H1 (cell line): Measurements from ENCODE around the gene POLR2M. TPM values are rescaled to one million over a fixed set of nuclear protein-coding genes. Genes with fewer than 3 reads are reported as not detected.

ENCODE experiments used
- CTCF ChIA-PET: fragments of 300-600 bp; sonication (Branson Sonifier 250); formaldehyde crosslinking; loops from one replicate; lab custom pipeline; 2021; ENCODE audit not compliant: partially characterized antibody; lab: Charles Lee
- POLR2A ChIA-PET: fragments of 300-600 bp; sonication (Branson Sonifier 250); formaldehyde crosslinking; loops from one replicate; lab custom pipeline; 2021; ENCODE audit warnings: inconsistent platforms; ENCODE audit not compliant: partially characterized antibody; lab: Charles Lee
- DNase-seq, 2 experiments: peaks; one replicate each; pipeline versions ENCODE4 v3.0.0 to v3.0.0-alpha.2; 2010 to 2022; ENCODE audit warnings: low spot score in 2 of 2, low read depth in 1 of 2, mixed read lengths in 1 of 2
- FAIRE-seq: peaks from 2 replicates; lab custom pipeline; 2011; peaks lifted over from hg19 to GRCh38; lab: Jason Lieb, UNC
- H2AFZ ChIP-seq: 2 replicates; pipeline ENCODE4 v1.8.1; 2012; ENCODE audit warnings: low read length, inconsistent platforms
- H2AK5ac ChIP-seq: 2 replicates; pipeline ENCODE4 v1.6.1; 2013; ENCODE audit warnings: low read depth, low read length
- H2BK120ac ChIP-seq: replicated peaks from 2 replicates; pipeline ENCODE3; 2013; ENCODE audit warnings: low read depth, low read length, inconsistent platforms
- H2BK12ac ChIP-seq: 2 replicates; pipeline ENCODE4 v1.6.1; 2013; ENCODE audit warnings: low read depth, low read length
- H2BK15ac ChIP-seq: 2 replicates; pipeline ENCODE4 v1.6.1; 2013; ENCODE audit warnings: low read length
- H2BK20ac ChIP-seq: 2 replicates; pipeline ENCODE4 v1.6.1; 2013; ENCODE audit warnings: low read length
- H2BK5ac ChIP-seq: 2 replicates; pipeline ENCODE4 v1.6.1; 2013; ENCODE audit warnings: low read depth, low read length
- H3K14ac ChIP-seq: 2 replicates; pipeline ENCODE4 v1.6.1; 2013; ENCODE audit warnings: inconsistent platforms; ENCODE audit not compliant: insufficient read length
- H3K18ac ChIP-seq: 2 replicates; pipeline ENCODE4 v1.6.1; 2013; ENCODE audit warnings: low read length; ENCODE audit errors: extremely low read depth
- H3K23ac ChIP-seq: 2 replicates; pipeline ENCODE4 v1.6.1; 2013; ENCODE audit warnings: inconsistent platforms; ENCODE audit not compliant: insufficient read length
- H3K23me2 ChIP-seq: 2 replicates; pipeline ENCODE4 v1.6.1; 2013; ENCODE audit warnings: low read depth, low read length
- H3K27ac ChIP-seq: 2 replicates; pipeline ENCODE4 v1.6.1; 2011; ENCODE audit warnings: low read depth, low read length, inconsistent platforms
- H3K27me3 ChIP-seq, 4 experiments: replicated peaks in 1 of 4; 1 replicate in 1 of 4; 2 replicates in 3 of 4; pipeline versions ENCODE4 v1.6.1 to v1.8.1; 2011 to 2013; ENCODE audit warnings: low read length in 3 of 4, mild to moderate bottlenecking in 3 of 4, inconsistent platforms in 2 of 4, mixed read lengths in 2 of 4, moderate library complexity in 1 of 4; ENCODE audit not compliant: control insufficient read depth in 3 of 4, insufficient read depth in 3 of 4; ENCODE audit errors: extremely low read depth in 1 of 4
- H3K36me3 ChIP-seq, 4 experiments: 2 replicates each; pipeline versions ENCODE4 v1.6.1 to v1.8.1; 2011 to 2013; ENCODE audit warnings: mild to moderate bottlenecking in 4 of 4, low read length in 3 of 4, moderate library complexity in 2 of 4, control low read depth in 1 of 4, inconsistent platforms in 1 of 4; ENCODE audit not compliant: insufficient read depth in 4 of 4, control insufficient read depth in 2 of 4
- H3K4ac ChIP-seq: replicated peaks from 2 replicates; pipeline ENCODE3; 2013; ENCODE audit warnings: low read length, low read depth, mixed read lengths, inconsistent platforms; ENCODE audit not compliant: insufficient read length
- H3K4me1 ChIP-seq, 4 experiments: replicated peaks in 1 of 4; 1 replicate in 1 of 4; 2 replicates in 3 of 4; pipeline versions ENCODE4 v1.6.1 to v1.8.1; 2011 to 2013; ENCODE audit warnings: low read length in 3 of 4, inconsistent platforms in 2 of 4, mixed read lengths in 1 of 4; ENCODE audit not compliant: insufficient read depth in 4 of 4, control insufficient read depth in 3 of 4
- H3K4me2 ChIP-seq, 2 experiments: 2 replicates each; pipeline versions ENCODE4 v1.6.1 to v1.8.1; 2011 to 2013; ENCODE audit warnings: low read depth in 2 of 2, low read length in 2 of 2, control low read depth in 1 of 2, inconsistent platforms in 1 of 2, mild to moderate bottlenecking in 1 of 2; ENCODE audit not compliant: insufficient read depth in 1 of 2
- H3K4me3 ChIP-seq, 4 experiments: fragments of 200-600, 300-600 bp in 1 of 4; sonication (generic), shearing (Covaris generic), sonication (Bioruptor Twin) in 1 of 4; 2 replicates each; pipeline versions ENCODE4 v1.5.1 to v1.8.1; 2011 to 2016; ENCODE audit warnings: low read length in 4 of 4, low read depth in 3 of 4, control low read depth in 2 of 4, inconsistent platforms in 2 of 4, mild to moderate bottlenecking in 2 of 4, mixed read lengths in 1 of 4, moderate library complexity in 1 of 4; ENCODE audit not compliant: insufficient read depth in 2 of 4; ENCODE audit errors: extremely low read depth in 1 of 4
- H3K56ac ChIP-seq: replicated peaks from 2 replicates; pipeline ENCODE3; 2013; ENCODE audit warnings: low read depth, mild to moderate bottlenecking, mixed read lengths, low read length, inconsistent platforms; ENCODE audit not compliant: insufficient read length
- H3K79me1 ChIP-seq: 2 replicates; pipeline ENCODE4 v1.6.1; 2013; ENCODE audit warnings: low read depth, low read length, control low read depth
- H3K79me2 ChIP-seq, 2 experiments: 2 replicates each; pipeline versions ENCODE4 v1.6.1 to v1.8.1; 2012 to 2013; ENCODE audit warnings: low read length in 2 of 2, mild to moderate bottlenecking in 2 of 2, inconsistent platforms in 1 of 2; ENCODE audit not compliant: insufficient read depth in 2 of 2, control insufficient read depth in 1 of 2
- H3K9ac ChIP-seq, 4 experiments: replicated peaks in 1 of 4; 1 replicate in 1 of 4; 2 replicates in 3 of 4; pipeline versions ENCODE4 v1.6.1 to v1.8.1; 2011 to 2013; ENCODE audit warnings: low read depth in 3 of 4, low read length in 3 of 4, control low read depth in 2 of 4, mild to moderate bottlenecking in 2 of 4, moderate library complexity in 2 of 4, inconsistent platforms in 1 of 4; ENCODE audit errors: extremely low read depth in 1 of 4
- H3K9me3 ChIP-seq, 2 experiments: 2 replicates each; pipeline versions ENCODE4 v1.6.1 to v1.8.1; 2012 to 2013; ENCODE audit warnings: mild to moderate bottlenecking in 2 of 2, moderate library complexity in 2 of 2, control low read depth in 1 of 2, inconsistent platforms in 1 of 2, low read depth in 1 of 2, low read length in 1 of 2, mixed read lengths in 1 of 2; ENCODE audit not compliant: insufficient read depth in 2 of 2
- H4K20me1 ChIP-seq, 2 experiments: replicated peaks in 1 of 2; 2 replicates each; pipeline versions ENCODE3 to v1.8.1; 2011 to 2013; ENCODE audit warnings: inconsistent platforms in 2 of 2, low read length in 2 of 2, mild to moderate bottlenecking in 1 of 2; ENCODE audit not compliant: insufficient read depth in 2 of 2, control insufficient read depth in 1 of 2
- H4K5ac ChIP-seq: 2 replicates; pipeline ENCODE4 v1.6.1; 2013; ENCODE audit warnings: low read length, low read depth, mixed read lengths, inconsistent platforms; ENCODE audit not compliant: insufficient read length
- H4K8ac ChIP-seq: 2 replicates; pipeline ENCODE4 v1.8.0; 2013; ENCODE audit warnings: mild to moderate bottlenecking, moderate library complexity, low read length, inconsistent platforms; ENCODE audit not compliant: insufficient read depth; ENCODE audit errors: extremely low read depth
- H4K91ac ChIP-seq: replicated peaks from 2 replicates; pipeline ENCODE3; 2013; ENCODE audit warnings: low read length, mixed read lengths, inconsistent platforms; ENCODE audit not compliant: insufficient read length
- BCL11A ChIP-seq, 2 experiments: IDR thresholded peaks; one replicate each; pipeline ENCODE4 v1.6.1; 2011; ENCODE audit warnings: low read depth in 2 of 2, low read length in 2 of 2, mild to moderate bottlenecking in 2 of 2
- BRCA1 ChIP-seq: IDR thresholded peaks from 2 replicates; pipeline ENCODE4 v1.6.1; 2012; ENCODE audit warnings: low read depth, low read length, improper control_type of control experiment
- CBX8 ChIP-seq: fragments of 300-800, 300-1000 bp; sonication (generic); IDR thresholded peaks from 2 replicates; pipeline ENCODE4 v1.7.1; 2016; ENCODE audit warnings: low read depth, low read length, borderline replicate concordance
- FOSL1 ChIP-seq: IDR thresholded peaks from 2 replicates; pipeline ENCODE4 v1.6.1; 2011; ENCODE audit warnings: mild to moderate bottlenecking, low read depth, low read length, moderate library complexity; ENCODE audit not compliant: insufficient read depth
- GTF2F1 ChIP-seq: IDR thresholded peaks from 2 replicates; pipeline ENCODE4 v1.6.1; 2012; ENCODE audit warnings: low read depth, low read length, improper control_type of control experiment, borderline replicate concordance
- NRF1 ChIP-seq: IDR thresholded peaks from 2 replicates; pipeline ENCODE4 v1.6.1; 2011; ENCODE audit warnings: mild to moderate bottlenecking, low read depth, low read length, improper control_type of control experiment
- RFX5 ChIP-seq: IDR thresholded peaks from 2 replicates; pipeline ENCODE4 v1.6.1; 2011; ENCODE audit warnings: low read depth, low read length, improper control_type of control experiment, borderline replicate concordance
- ZNF274 ChIP-seq: IDR thresholded peaks from 2 replicates; pipeline ENCODE4 v1.7.0; 2012; ENCODE audit warnings: low read length, borderline replicate concordance; ENCODE audit errors: extremely low read depth
- WGBS, 2 experiments: shearing (Covaris generic) in 1 of 2; methylation state at CpG; one replicate each; pipeline versions ENCODE4 v1.1.6 to v1.1.7; 2013 to 2015; ENCODE audit warnings: low lambda C conversion rate in 2 of 2, mixed read lengths in 2 of 2, inconsistent platforms in 1 of 2, low coverage in 1 of 2, missing lambda C conversion rate in 1 of 2; ENCODE audit not compliant: insufficient replicate concordance in 2 of 2, insufficient coverage in 1 of 2, insufficient read length in 1 of 2; ENCODE audit errors: extremely low coverage in 1 of 2, missing lambda C conversion rate in 1 of 2; 5-methylcytosine and 5-hydroxymethylcytosine counted together
- polyA plus RNA-seq, 7 experiments: library from polyadenylated mRNA; depleted of rRNA in 3 of 7; stranded (reverse) in 5 of 7; unstranded in 2 of 7; fragments of >200 nt in 5 of 7; fragments of 200-250 nt in 2 of 7; gene quantifications; 1 replicate in 5 of 7; 2 replicates in 1 of 7; 4 replicates in 1 of 7; pipeline versions ENCODE4 v1.2.1 to v1.2.3, GENCODE V29; 2011 to 2013; ENCODE audit warnings: missing spikeins in 2 of 7, mixed read lengths in 2 of 7
- total RNA-seq: library from RNA; stranded (reverse); fragmentation: NEBNext Ultra II Directional; extraction: Animal tissue kit (Norgen Biotek cat#: 25700); gene quantifications from 2 replicates; pipeline ENCODE4 v1.2.1, GENCODE V29; 2021

The POLR2M gene
- total and polyA plus RNA-seq, 2 of the 8 experiments (the other 6 are each of a cell fraction or from before 2014, with no cell fraction given), result 32.7 to 55.1 TPM

DNA sequence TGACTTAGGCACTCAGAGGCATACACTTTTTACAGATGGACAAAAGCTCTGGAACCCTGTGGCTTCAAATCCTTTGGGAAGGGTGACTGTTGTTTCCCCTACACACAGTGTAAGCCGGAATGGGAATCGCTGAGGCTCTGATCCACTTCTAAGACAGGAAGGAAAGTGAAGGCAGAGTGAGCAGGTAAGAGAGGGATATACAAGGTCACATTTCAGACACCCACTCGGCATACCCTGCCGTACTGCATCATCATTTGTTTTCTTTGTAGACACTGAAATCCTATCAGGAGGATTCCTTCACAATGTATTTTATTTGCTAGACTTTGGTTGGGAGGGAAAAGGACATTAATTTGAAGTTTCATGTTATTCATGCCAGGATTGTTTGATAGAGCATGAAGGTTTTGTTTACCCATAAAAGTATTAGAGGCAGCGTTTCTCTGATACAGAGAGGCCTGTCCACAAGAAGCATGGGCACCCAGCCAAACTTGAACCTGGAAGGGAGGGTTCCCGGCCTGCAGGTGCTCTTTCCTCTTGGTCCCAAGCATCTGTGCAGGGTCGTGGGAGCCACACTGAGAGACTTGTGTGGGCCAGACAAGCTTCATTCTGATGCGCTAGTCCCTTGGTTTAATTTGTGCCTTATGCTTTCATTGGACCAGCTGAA lies 21.9 kb upstream of the POLR2M start:
- Histone ChIP-seq H2BK120ac (no peak overlapping the region), H4K5ac (no peak overlapping the region), H3K36me3 (no peaks in the 10 kb centered on the region), H3K79me2 (no peaks in the 10 kb centered on the region), H3K56ac (no peak overlapping the region), H2BK5ac (no peak overlapping the region), H2AK5ac (no peak overlapping the region), H3K9me3 (no peaks in the 10 kb centered on the region), H3K4ac (no peak overlapping the region), H3K14ac (no peak overlapping the region), H3K4me2 (no peak overlapping the region), H3K18ac (no peak overlapping the region), H2BK20ac (no peak overlapping the region), H3K4me3 (no peak overlapping the region), H4K20me1 (no peaks in the 10 kb centered on the region), H2AFZ (no peak overlapping the region), H3K23ac (no peak overlapping the region), H3K4me1 (no peaks in the 10 kb centered on the region), H3K27me3 (no peaks in the 10 kb centered on the region), H4K8ac (no peak overlapping the region), H2BK15ac (no peak overlapping the region), H4K91ac (no peak overlapping the region), H3K79me1 (no peaks in the 10 kb centered on the region), H3K23me2 (no peaks in the 10 kb centered on the region), H2BK12ac (no peak overlapping the region), H3K27ac (no peak overlapping the region), H3K9ac (no peak overlapping the region)
- ChIA-PET POLR2A (interaction anchor here (1.2 kb wide), 1 partner anchor 12 kb away, joined by 3 read pairs; no protein-coding TSS in a partner anchor), CTCF (interaction anchor here (0.6 kb wide), 1 partner anchor 1624 kb away, joined by 3 read pairs; no protein-coding TSS in a partner anchor)
- FAIRE-seq, result no peak
- TF ChIP-seq BCL11A (IDR thresholded peaks at IDR 0.05; ENCODE audit: low read depth in 2 of 2, low read length in 2 of 2) (no peak), GTF2F1 (no peak), BRCA1 (no peak), FOSL1 (no peak), NRF1 (no peak), ZNF274 (no peak), RFX5 (no peak), CBX8 (no peak)
- WGBS, 2 experiments, result 88% methylated on average over 8 of the region's 8 CpGs; no CpG with 5 or more reads in 1 of the 2 experiments
- no peak for DNase-seq
